ENCODE results near the gene TSPAN1. TPM values are rescaled to one million over a fixed set of nuclear protein-coding genes. Genes with fewer than 3 reads are reported as not detected.

The TSPAN1 gene
- total and polyA plus RNA-seq, 4 donors = 45.3 to 174 (median 139) TPM

GRCh38 chr1:46210561-46210960, 35.7 kb downstream of the TSPAN1 start:
- TF ChIP-seq CTCF (IDR thresholded peaks at IDR 0.05; ENCODE audit: control extremely low read depth, extremely low read depth) = no peak
- H3K4me3 ChIP-seq = no peak overlapping the region
- H3K27me3 ChIP-seq (ENCODE audit: control insufficient read depth in 3 of 3, insufficient read depth in 3 of 3, low read length in 2 of 3) = no peaks in the 10 kb centered on the region
- no peak for DNase-seq
- no peak overlapping the region for H3K27ac ChIP-seq (ENCODE audit: low read depth in 1 of 2, low read length in 1 of 2)
- H3K4me1 ChIP-seq (ENCODE audit: control insufficient read depth in 5 of 5, insufficient read depth in 5 of 5, low read length in 5 of 5) = peaks cover 0 to 5% (median 0%) of the 10 kb centered on the region in 5 donors
- H3K9me3 ChIP-seq (ENCODE audit: control insufficient read depth in 4 of 4, insufficient read depth in 3 of 4, low read length in 3 of 4) = no peaks in the 10 kb centered on the region
- H3K9ac ChIP-seq (ENCODE audit: insufficient read depth in 1 of 2, low read length in 2 of 2) = no peak overlapping the region
- H3K36me3 ChIP-seq (ENCODE audit: control insufficient read depth in 4 of 4, insufficient read depth in 4 of 4, low read length in 4 of 4) = no peaks in the 10 kb centered on the region
- no peak for ATAC-seq (ENCODE audit: insufficient read depth, low FRiP score)
- WGBS, 2 donors = 94 to 98% methylated on average over 3 of the region's 3 CpGs

- H3K27me3 ChIP-seq (ENCODE audit: control insufficient read depth in 3 of 3, insufficient read depth in 3 of 3, low read length in 2 of 3) = no peaks in the 10 kb centered on the region
- DNase-seq (no peak), ATAC-seq (ENCODE audit: insufficient read depth, low FRiP score) (no peak)
- no peak overlapping the region for H3K4me3 ChIP-seq
- no peaks in the 10 kb centered on the region for H3K36me3 ChIP-seq (ENCODE audit: control insufficient read depth in 4 of 4, insufficient read depth in 4 of 4, low read length in 4 of 4)
- H3K9me3 ChIP-seq (ENCODE audit: control insufficient read depth in 4 of 4, insufficient read depth in 3 of 4, low read length in 3 of 4) = no peaks in the 10 kb centered on the region
- 81 to 87% methylated on average over 2 of the region's 2 CpGs for WGBS, 2 donors
- H3K4me1 ChIP-seq (ENCODE audit: control insufficient read depth in 5 of 5, insufficient read depth in 5 of 5, low read length in 5 of 5) = peaks cover 0 to 5% (median 0%) of the 10 kb centered on the region in 5 donors
- H3K27ac ChIP-seq (ENCODE audit: low read depth in 1 of 2, low read length in 1 of 2) = no peak overlapping the region
- no peak overlapping the region for H3K9ac ChIP-seq (ENCODE audit: insufficient read depth in 1 of 2, low read length in 2 of 2)
- TF ChIP-seq CTCF (IDR thresholded peaks at IDR 0.05; ENCODE audit: control extremely low read depth, extremely low read depth) = no peak
Measured at GRCh38 chr1:46211051-46211450, 36.2 kb downstream of the TSPAN1 start.

GRCh38 chr1:46215504-46215903, 40.6 kb downstream of the TSPAN1 start:
- no peaks in the 10 kb centered on the region for H3K27me3 ChIP-seq (ENCODE audit: control insufficient read depth in 3 of 3, insufficient read depth in 3 of 3, low read length in 2 of 3)
- ATAC-seq (ENCODE audit: insufficient read depth, low FRiP score) = no peak

More at GRCh38 chr1:46215504-46215903, 40.6 kb downstream of the TSPAN1 start:
- H3K4me3 ChIP-seq = no peak overlapping the region
- no peak overlapping the region for H3K9ac ChIP-seq (ENCODE audit: insufficient read depth in 1 of 2, low read length in 2 of 2)
- no peak overlapping the region for H3K27ac ChIP-seq (ENCODE audit: low read depth in 1 of 2, low read length in 1 of 2)
- H3K4me1 ChIP-seq (ENCODE audit: control insufficient read depth in 5 of 5, insufficient read depth in 5 of 5, low read length in 5 of 5) = no peaks in the 10 kb centered on the region
- DNase-seq = no peak
- no peaks in the 10 kb centered on the region for H3K36me3 ChIP-seq (ENCODE audit: control insufficient read depth in 4 of 4, insufficient read depth in 4 of 4, low read length in 4 of 4)
- no peak for TF ChIP-seq CTCF (IDR thresholded peaks at IDR 0.05; ENCODE audit: control extremely low read depth, extremely low read depth)
- H3K9me3 ChIP-seq (ENCODE audit: control insufficient read depth in 4 of 4, insufficient read depth in 3 of 4, low read length in 3 of 4) = no peaks in the 10 kb centered on the region
